Uterus (tissue), 2 donors: ENCODE measurements around the gene CCT8.

ENCODE experiments used
- CTCF ChIP-seq, 4 experiments: fragments of 200-600 bp in 2 of 4; fragments of 450-650 bp in 2 of 4; sonication (generic) in 2 of 4; IDR thresholded peaks; one replicate each; pipeline ENCODE4 v1.5.1; 2016 to 2019; ENCODE audit warnings: antibody characterized with exemption in 4 of 4, mild to moderate bottlenecking in 2 of 4, moderate library complexity in 1 of 4
- POLR2A ChIP-seq, 2 donors: fragments of 450-650 bp; IDR thresholded peaks; one replicate each; pipeline ENCODE4 v1.6.1; 2016; ENCODE audit warnings: antibody characterized with exemption in 2 of 2, mild to moderate bottlenecking in 1 of 2, moderate library complexity in 1 of 2

DNA sequence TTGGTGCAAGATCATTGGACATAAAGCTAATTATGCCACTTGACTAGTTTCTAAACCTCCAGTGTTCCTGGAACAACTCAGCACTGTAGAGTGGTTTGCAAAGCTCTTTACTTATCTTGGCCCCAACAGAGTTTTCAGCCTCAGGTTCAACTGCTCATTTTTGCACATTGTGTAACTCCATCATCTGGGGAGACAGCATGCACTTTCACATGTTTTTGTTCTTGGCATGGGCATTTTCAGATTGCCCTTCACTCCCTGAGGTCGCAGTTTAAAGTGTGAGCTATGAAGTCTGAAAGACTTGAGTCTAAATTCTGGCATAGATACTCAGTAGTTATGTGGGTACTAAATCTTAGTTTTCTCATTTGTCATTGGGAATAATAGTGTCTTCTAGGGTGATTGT lies 43.9 kb downstream of the CCT8 start:
- TF ChIP-seq CTCF (IDR thresholded peaks at IDR 0.05): no peak
- TF ChIP-seq POLR2A (IDR thresholded peaks at IDR 0.05): no peak
